IPS-NIHi7 (cell line): Measurements from ENCODE around the gene RBMS3.

Source experiments
- DNase-seq: peaks from one replicate; pipeline ENCODE4 v3.0.0; 2012; ENCODE audit warnings: mixed read lengths; ENCODE audit errors: extremely low spot score

The RBMS3 gene

GRCh38 chr3:29525254-29525881 lies 244.5 kb downstream of the RBMS3 start:
- no peak for DNase-seq

- DNase-seq, result no peak
Measured at GRCh38 chr3:29527246-29527645, 246.4 kb downstream of the RBMS3 start.

DNA sequence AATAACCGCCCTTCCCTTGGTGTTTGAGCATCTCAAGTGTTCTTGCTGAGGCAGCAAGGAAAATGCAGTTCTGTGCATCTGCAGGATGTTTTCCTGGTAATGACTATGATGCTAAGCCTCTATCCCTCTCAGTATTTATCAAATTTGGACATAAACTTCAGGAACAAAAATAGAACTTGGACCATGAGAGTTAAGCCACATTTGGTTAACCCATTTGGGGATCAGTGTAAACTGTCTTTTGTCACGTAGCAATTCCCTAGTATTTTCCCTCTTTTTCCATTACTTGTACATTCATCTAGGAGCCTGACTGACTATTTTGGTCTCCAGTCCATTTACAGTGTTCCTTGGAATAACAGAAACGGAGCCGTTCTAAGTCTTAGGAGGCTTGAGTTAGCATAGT lies 250.8 kb downstream of the RBMS3 start:
- no peak for DNase-seq

GRCh38 chr3:29532473-29532872 lies 251.6 kb downstream of the RBMS3 start:
- DNase-seq, result no peak

- DNase-seq, result no peak
Measured at GRCh38 chr3:29534006-29534405, 253.1 kb downstream of the RBMS3 start.

DNA sequence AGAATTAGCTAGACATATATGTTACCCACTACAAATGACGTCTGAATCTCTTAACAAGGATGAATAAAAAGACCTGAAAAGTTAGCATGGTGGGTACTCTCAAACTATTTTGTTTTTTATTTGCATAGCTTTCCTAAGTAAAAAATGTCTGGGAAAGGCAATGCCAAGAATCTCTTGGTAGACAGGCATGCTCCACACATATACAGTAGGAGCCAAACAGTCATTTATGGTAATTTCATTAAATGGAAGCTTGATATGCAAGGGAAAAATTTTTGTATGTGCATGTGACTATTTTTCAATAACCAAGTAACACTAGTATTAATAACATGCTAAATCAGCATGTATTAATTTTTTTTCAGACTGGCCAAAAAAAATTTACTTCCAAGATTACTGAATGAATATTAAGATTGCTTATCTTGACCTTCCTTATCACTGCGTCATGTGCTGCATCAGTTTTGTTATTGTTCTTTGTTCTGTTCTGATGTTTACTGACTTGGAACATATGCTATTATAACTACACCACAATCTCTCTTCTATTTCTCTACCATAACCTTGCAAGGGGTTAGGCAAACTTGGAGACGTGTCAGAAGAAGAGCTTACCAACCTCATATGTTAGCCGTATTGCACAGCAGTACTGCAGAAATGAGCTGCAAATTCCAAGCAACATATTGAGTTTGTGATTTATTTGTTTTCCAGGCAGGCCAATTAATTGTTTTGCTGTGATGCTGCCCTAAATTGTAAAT lies 255.3 kb downstream of the RBMS3 start:
- no peak for DNase-seq

DNA sequence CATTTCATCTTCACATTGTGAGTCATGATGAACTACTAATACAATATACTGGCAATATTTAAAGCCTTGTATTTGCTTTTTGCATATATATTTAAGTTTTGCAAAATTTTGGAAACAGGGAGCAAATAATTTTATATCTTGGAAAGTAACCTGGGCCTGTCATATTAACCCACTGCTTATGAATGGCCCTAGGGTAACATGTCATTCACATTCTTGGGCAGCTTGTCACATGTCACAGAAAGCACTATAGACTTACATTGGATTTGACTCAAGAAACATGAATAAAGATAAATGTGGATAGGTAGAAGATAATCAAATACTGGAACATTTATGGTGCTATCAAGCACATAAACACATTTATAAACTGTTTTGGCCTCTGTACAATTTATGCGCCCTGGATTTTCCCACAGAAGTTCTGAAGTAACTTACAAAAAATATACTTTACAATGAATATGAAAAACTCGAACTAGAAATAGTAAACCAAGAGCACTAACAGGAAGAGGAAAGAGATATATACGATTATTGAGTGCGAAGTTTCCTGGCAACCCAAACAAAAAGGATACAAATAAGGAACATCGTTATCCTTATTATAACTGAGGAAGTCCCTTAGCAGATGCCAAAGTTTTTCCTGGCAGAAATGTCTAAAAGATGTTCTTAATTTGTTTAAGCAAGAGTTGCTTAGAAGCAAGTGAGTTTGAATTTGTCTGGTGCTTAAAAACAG lies 257.2 kb downstream of the RBMS3 start:
- no peak for DNase-seq

GRCh38 chr3:29538610-29538958 lies 257.7 kb downstream of the RBMS3 start:
- DNase-seq, result no peak

GRCh38 chr3:29540544-29540943 lies 259.7 kb downstream of the RBMS3 start:
- DNase-seq, result no peak

- DNase-seq, result no peak
Measured at GRCh38 chr3:29544701-29545363, 264.0 kb downstream of the RBMS3 start.

GRCh38 chr3:29545615-29546014 lies 264.7 kb downstream of the RBMS3 start:
- no peak for DNase-seq

- no peak for DNase-seq
Measured at GRCh38 chr3:29552051-29552450, 271.2 kb downstream of the RBMS3 start.

- DNase-seq, result no peak
Measured at GRCh38 chr3:29554566-29554965, 273.7 kb downstream of the RBMS3 start.

GRCh38 chr3:29555590-29555989 lies 274.7 kb downstream of the RBMS3 start:
- DNase-seq, result no peak

DNA sequence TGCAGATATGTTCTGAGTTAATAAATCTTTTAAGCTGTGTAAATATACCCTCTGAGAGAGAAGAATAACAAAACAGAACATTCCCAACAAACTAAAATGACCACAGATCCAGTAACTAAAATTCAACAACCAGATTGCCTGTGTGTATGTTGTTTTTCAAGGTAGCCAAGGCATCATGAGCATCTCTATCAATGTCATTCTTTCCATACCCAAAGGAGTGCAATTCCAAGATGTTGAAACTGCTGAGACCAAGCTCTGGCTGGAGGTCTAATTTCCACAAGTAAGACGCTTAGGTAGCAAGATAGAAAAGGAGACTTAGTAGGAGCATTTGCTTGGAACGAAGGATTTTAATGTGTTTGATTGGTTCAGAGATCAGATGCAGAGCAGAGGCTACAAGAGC lies 276.3 kb downstream of the RBMS3 start:
- no peak for DNase-seq

GRCh38 chr3:29557825-29558224 lies 277.0 kb downstream of the RBMS3 start:
- DNase-seq, result no peak

DNA sequence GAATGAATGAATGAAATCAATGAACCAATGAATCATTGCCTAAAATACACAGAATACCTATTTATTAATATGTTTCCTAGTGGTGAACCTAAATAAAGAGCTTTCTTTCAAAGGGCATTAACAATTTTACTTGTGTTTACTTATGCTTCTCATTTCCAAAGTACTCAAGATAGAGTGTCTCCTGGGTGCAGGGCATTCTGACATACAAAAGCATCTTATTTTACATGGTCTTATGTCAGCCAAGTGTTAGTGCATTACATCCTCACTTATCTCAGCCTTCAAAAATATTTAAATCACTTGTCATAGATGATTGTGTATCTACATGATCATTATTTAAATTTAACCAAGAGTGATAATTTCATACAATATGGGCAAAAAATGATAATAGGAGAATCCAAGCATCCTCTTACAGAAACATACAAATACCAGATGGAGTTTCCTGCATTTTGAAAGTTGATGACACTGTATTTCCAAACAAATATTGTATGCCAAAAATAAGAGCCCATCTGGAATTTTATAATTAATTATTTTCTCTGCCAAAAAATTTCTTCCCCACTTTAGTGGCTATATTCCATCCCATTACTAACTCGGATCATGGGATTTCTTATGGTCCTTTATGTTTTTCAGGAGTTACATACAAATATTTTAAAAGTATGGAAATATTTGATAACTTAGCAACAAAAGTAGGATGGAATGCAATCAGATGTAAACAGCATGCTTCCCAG lies 279.0 kb downstream of the RBMS3 start:
- DNase-seq, result no peak

GRCh38 chr3:29561651-29562149 lies 280.8 kb downstream of the RBMS3 start:
- DNase-seq, result no peak

DNA sequence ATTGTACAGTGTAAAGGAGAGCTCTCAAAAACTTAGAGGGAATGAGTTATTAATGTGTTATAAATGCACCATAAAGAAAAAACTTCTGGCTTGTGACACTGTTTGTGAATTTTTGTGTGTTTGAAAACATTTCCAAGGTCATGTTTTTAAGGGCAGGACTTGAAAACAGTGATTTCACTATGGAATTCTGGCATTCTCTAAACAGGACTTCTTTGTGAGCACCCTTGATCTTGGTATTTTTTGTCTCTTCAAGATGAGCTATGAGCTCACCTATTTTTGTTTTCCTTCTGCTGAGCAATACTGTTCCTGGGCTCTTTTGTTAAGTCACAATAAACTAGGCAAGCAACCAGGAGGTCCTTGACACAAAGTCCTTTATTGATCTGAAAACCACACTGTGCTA lies 284.4 kb downstream of the RBMS3 start:
- no peak for DNase-seq

DNA sequence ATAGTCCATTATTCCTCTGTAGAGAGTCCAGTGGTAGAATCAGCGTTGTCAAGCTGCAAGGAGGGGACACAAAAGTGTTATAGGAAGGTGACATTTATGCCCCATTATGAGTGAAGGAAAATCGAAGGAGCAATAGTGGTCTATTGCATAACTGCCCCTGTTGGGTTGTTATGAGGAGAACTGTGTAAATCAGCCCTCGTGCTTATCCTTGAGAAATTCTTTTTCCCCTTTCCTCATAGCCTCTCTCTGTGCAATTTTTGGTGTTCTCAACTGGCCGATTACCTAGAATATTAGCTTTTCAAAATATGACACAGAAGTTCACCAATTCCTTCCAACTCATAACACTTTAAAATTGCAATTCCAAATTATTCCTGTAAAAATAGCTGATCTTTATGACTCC lies 286.6 kb downstream of the RBMS3 start:
- no peak for DNase-seq

DNA sequence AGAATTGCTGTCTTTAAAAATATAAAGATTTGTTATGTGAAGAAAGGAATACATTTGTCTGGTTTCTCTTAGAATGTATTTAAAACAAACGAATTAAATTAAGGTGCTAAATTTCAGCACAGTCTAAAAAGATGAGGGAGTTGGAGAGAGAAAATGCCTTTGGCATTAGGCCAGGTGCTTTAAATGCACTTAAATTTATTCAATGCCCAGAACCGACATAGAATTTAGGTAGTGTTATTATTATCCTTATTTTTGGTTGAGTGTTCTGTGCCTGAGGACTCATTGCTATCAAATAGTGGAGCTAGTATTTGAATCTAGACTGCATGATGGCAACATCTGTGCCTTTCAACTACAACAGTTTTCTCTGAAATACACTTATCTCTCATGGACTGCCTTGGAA lies 287.5 kb downstream of the RBMS3 start:
- DNase-seq, result no peak

- DNase-seq, result no peak
Measured at GRCh38 chr3:29576181-29576580, 295.3 kb downstream of the RBMS3 start.
